SU-DHL-6 (cell line): ENCODE data around the gene SH3GL1.

Experiments
- H2AFZ ChIP-seq: fragments of 200-600 bp; sonication (generic); 2 replicates; pipeline ENCODE4 v1.6.1; 2014; ENCODE audit warnings: low read depth, mild to moderate bottlenecking, moderate library complexity, mixed read lengths, antibody characterized with exemption, low read length; ENCODE audit not compliant: severe bottlenecking
- H3F3A ChIP-seq: fragments of 200-600 bp; shearing (Covaris generic); 2 replicates; pipeline ENCODE4 v1.6.0; 2016; ENCODE audit warnings: antibody characterized with exemption, mild to moderate bottlenecking; ENCODE audit not compliant: insufficient read depth
- H3K27ac ChIP-seq: fragments of 200-600 bp; sonication (generic); 2 replicates; pipeline ENCODE4 v1.5.1; 2016; ENCODE audit warnings: low read depth, mild to moderate bottlenecking, low read length, moderate library complexity, mixed read lengths
- H3K27me3 ChIP-seq: fragments of 200-600 bp; sonication (generic), shearing (Covaris generic); 2 replicates; pipeline ENCODE4 v1.6.0; 2014; ENCODE audit warnings: mild to moderate bottlenecking, low read length
- H3K36me3 ChIP-seq: fragments of 200-600 bp; sonication (generic); 2 replicates; pipeline ENCODE4 v1.6.1; 2014; ENCODE audit warnings: mild to moderate bottlenecking, low read length, mixed read lengths
- H3K4me2 ChIP-seq: fragments of 300-600, 200-600 bp; shearing (Covaris generic), sonication (generic); 2 replicates; pipeline ENCODE4 v1.6.0; 2014; ENCODE audit warnings: low read length, low read depth, mild to moderate bottlenecking; ENCODE audit not compliant: poor library complexity, severe bottlenecking
- H3K4me3 ChIP-seq: fragments of 200-600 bp; sonication (generic); 2 replicates; pipeline ENCODE4 v1.5.1; 2014; ENCODE audit warnings: antibody characterized with exemption, low read length, mild to moderate bottlenecking, mixed read lengths; ENCODE audit not compliant: insufficient read depth, poor library complexity, severe bottlenecking
- H3K79me2 ChIP-seq: fragments of 200-600 bp; sonication (generic); 2 replicates; pipeline ENCODE4 v1.6.1; 2014; ENCODE audit warnings: mild to moderate bottlenecking, low read length, moderate library complexity; ENCODE audit not compliant: insufficient read depth
- H3K9ac ChIP-seq: fragments of 200-600 bp; sonication (generic); 2 replicates; pipeline ENCODE4 v1.7.0; 2014; ENCODE audit warnings: mild to moderate bottlenecking, low read length
- H3K9me2 ChIP-seq: fragments of 200-600 bp; sonication (generic); replicated peaks from 2 replicates; pipeline ENCODE4 v1.6.1; 2014; ENCODE audit warnings: low read length; ENCODE audit not compliant: insufficient read depth
- H3K9me3 ChIP-seq: fragments of 200-600 bp; sonication (generic); 2 replicates; pipeline ENCODE4 v1.6.1; 2014; ENCODE audit warnings: low read length, mixed read lengths; ENCODE audit not compliant: insufficient read depth
- H4K20me1 ChIP-seq: fragments of 200-600 bp; sonication (generic); 2 replicates; pipeline ENCODE4 v1.6.1; 2014; ENCODE audit warnings: low read depth, mild to moderate bottlenecking, antibody characterized with exemption, low read length, moderate library complexity, mixed read lengths
- CTCF ChIP-seq: fragments of 200-600 bp; sonication (generic); IDR thresholded peaks from one replicate; pipeline ENCODE4 v1.5.1; 2017; ENCODE audit warnings: antibody characterized with exemption, mild to moderate bottlenecking, low read length, moderate library complexity; ENCODE audit not compliant: insufficient read depth, poor library complexity, severe bottlenecking
- EZH2phosphoT487 ChIP-seq: fragments of 200-600 bp; sonication (generic), shearing (Covaris generic); conservative IDR thresholded peaks from 2 replicates; pipeline ENCODE4 v1.6.1; 2018; ENCODE audit warnings: mild to moderate bottlenecking, antibody characterized with exemption, low read length, moderate library complexity, mixed read lengths

The SH3GL1 gene

GRCh38 chr19:4400135-4400936 is at the start of gene SH3GL1:
SH3GL1 (minus strand) TSS chr19:4400547; CDS start chr19:4400368, 179 bp downstream.
- peak; percentile 77 for TF ChIP-seq CTCF
- TF ChIP-seq EZH2phosphoT487 = no peak
- no peaks in the 10 kb centered on the region for H3K9me2 ChIP-seq
- H2AFZ ChIP-seq = peak within 1 kb of the TSS; percentile 6
- H3K4me3 ChIP-seq = peak within 1 kb of the TSS; percentile 84
- no peaks in the 10 kb centered on the region for H3K27me3 ChIP-seq
- H3K27ac ChIP-seq = peak within 1 kb of the TSS; percentile 62
- no peaks in the 10 kb centered on the region for H3K9me3 ChIP-seq
- H3K79me2 ChIP-seq = peaks cover 76% of the 10 kb centered on the region
- peaks cover 5% of the 10 kb centered on the region; the same call in 1 of the 2 replicates for H4K20me1 ChIP-seq
- H3F3A ChIP-seq = peaks cover 8% of the 10 kb centered on the region; the same call in 1 of the 2 replicates
- H3K4me2 ChIP-seq = peak within 1 kb of the TSS; percentile 84
- peaks cover 7% of the 10 kb centered on the region; the same call in 1 of the 2 replicates for H3K36me3 ChIP-seq
- peak within 1 kb of the TSS; percentile 99 for H3K9ac ChIP-seq

- Histone ChIP-seq H4K20me1 (no peaks in the 10 kb centered on the region), H3K4me2 (no peak overlapping the region)
Measured at GRCh38 chr19:4449639-4450028, 49.3 kb upstream of the SH3GL1 start.

GRCh38 chr19:4449022-4449638 is 48.8 kb upstream of the SH3GL1 start:
- TF ChIP-seq EZH2phosphoT487 (no peak), CTCF (no peak)
- Histone ChIP-seq H3K27ac (no peak overlapping the region), H3K9me3 (no peaks in the 10 kb centered on the region), H3K9ac (no peak overlapping the region), H3K27me3 (no peaks in the 10 kb centered on the region), H4K20me1 (no peaks in the 10 kb centered on the region), H3K79me2 (no peaks in the 10 kb centered on the region), H3K4me2 (no peak overlapping the region), H3K4me3 (no peak overlapping the region), H3K36me3 (no peaks in the 10 kb centered on the region), H3F3A (peaks cover 6% of the 10 kb centered on the region; the same call in 1 of the 2 replicates), H3K9me2 (no peaks in the 10 kb centered on the region), H2AFZ (no peak overlapping the region)

More at GRCh38 chr19:4449639-4450028, 49.3 kb upstream of the SH3GL1 start:
- Histone ChIP-seq H3F3A (peaks cover 6% of the 10 kb centered on the region; the same call in 1 of the 2 replicates), H3K9me2 (no peaks in the 10 kb centered on the region), H3K9ac (no peak overlapping the region), H3K9me3 (no peaks in the 10 kb centered on the region), H3K36me3 (no peaks in the 10 kb centered on the region), H3K27ac (no peak overlapping the region), H3K79me2 (no peaks in the 10 kb centered on the region), H3K4me3 (no peak overlapping the region), H3K27me3 (no peaks in the 10 kb centered on the region), H2AFZ (no peak overlapping the region)
- no peak for TF ChIP-seq CTCF
- TF ChIP-seq EZH2phosphoT487 = no peak
